Body of pancreas (tissue), 4 donors: ENCODE data around the gene MAGI1. TPM values are rescaled to one million over a fixed set of nuclear protein-coding genes. Genes with fewer than 3 reads are reported as not detected.

Source experiments
- ATAC-seq: fragments of 150-250 bp; one replicate; pipeline ENCODE4 v1.9.1; 2016
- DNase-seq, 4 donors: peaks; one replicate each; pipeline ENCODE4 v3.0.0-alpha.2; 2019
- H3K27ac ChIP-seq, 4 donors: fragments of 200-600 bp; sonication (generic); 1 replicate in 3 of 4; 2 replicates in 1 of 4; pipeline versions ENCODE4 v1.5.1 to v1.6.1; 2016 to 2019; ENCODE audit warnings: mild to moderate bottlenecking in 1 of 4, mixed read lengths in 1 of 4, moderate library complexity in 1 of 4
- H3K27me3 ChIP-seq, 2 donors: fragments of 200-600 bp; sonication (generic); one replicate each; pipeline ENCODE4 v1.6.0; 2016; ENCODE audit warnings: mild to moderate bottlenecking in 1 of 2
- H3K36me3 ChIP-seq, 2 donors: fragments of 200-600 bp; sonication (generic); replicated peaks in 1 of 2; 2 replicates each; pipeline ENCODE4 v1.5.1; 2016; ENCODE audit warnings: low read depth in 2 of 2; ENCODE audit not compliant: insufficient read depth in 1 of 2
- H3K4me1 ChIP-seq: fragments of 200-600 bp; sonication (generic); one replicate; pipeline ENCODE4 v1.6.0; 2016
- H3K4me3 ChIP-seq, 2 donors: fragments of 200-600 bp; sonication (generic); 1 replicate in 1 of 2; 2 replicates in 1 of 2; pipeline ENCODE4 v1.5.1; 2016 to 2019
- H3K9me3 ChIP-seq, 3 donors: fragments of 200-600 bp; sonication (generic); 1 replicate in 2 of 3; 2 replicates in 1 of 3; pipeline ENCODE4 v1.5.1; 2016
- POLR2A ChIP-seq, 3 donors: fragments of 450-650 bp; IDR thresholded peaks; one replicate each; pipeline ENCODE4 v1.6.1; 2016; ENCODE audit warnings: antibody characterized with exemption in 3 of 3, mild to moderate bottlenecking in 2 of 3
- WGBS, 2 donors: methylation state at CpG; one replicate each; pipeline ENCODE4 v1.1.5; 2017; 5-methylcytosine and 5-hydroxymethylcytosine counted together
- intact Hi-C: fragments of 100-400 bp; cut with DNase I; formaldehyde crosslinking; loops from one replicate; pipeline ENCODE4 v1.15.1; 2023
- total RNA-seq, 2 donors: library from RNA; depleted of rRNA; stranded (reverse); fragments of >200 nt; gene quantifications; one replicate each; pipeline ENCODE4 v1.1.0, GENCODE V29; 2016
- TF ChIP-seq, protein P1 (sequence below), 7 experiments: fragments of 450-650 bp in 4 of 7; fragments of 200-600 bp in 3 of 7; sonication (generic) in 3 of 7; IDR thresholded peaks; one replicate each; pipeline ENCODE4 v1.5.1; 2016 to 2019; ENCODE audit warnings: antibody characterized with exemption in 7 of 7

Gene MAGI1
- total RNA-seq, 2 donors from 2014 or later, result 44.2 to 63.6 TPM

DNA sequence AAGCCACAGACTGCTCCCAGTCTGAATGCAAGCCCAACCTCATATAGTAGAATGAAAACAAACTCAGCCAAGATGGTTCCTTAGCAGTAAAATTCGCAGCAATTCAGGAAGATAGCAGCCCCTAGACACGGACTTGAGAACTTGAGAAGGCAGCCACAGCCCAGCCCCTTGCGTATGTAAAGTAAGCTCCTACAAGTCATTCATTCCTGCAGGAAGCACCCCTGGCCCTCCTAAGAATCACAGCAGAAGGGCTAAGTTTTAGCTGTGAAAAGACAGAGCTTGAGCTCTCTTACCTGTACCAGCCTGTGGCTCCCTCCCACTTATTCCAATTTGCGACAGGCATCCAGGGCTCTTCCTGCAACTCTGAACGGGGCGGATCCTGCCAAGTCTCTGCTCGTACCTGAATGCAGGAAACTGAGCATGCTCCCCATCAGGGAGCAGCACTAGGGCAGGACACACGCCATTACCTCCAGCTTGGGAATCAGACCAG, 136.4 kb downstream of the MAGI1 start:
- no peak for TF ChIP-seq POLR2A (IDR thresholded peaks at IDR 0.05)
- TF ChIP-seq, protein P1, sequence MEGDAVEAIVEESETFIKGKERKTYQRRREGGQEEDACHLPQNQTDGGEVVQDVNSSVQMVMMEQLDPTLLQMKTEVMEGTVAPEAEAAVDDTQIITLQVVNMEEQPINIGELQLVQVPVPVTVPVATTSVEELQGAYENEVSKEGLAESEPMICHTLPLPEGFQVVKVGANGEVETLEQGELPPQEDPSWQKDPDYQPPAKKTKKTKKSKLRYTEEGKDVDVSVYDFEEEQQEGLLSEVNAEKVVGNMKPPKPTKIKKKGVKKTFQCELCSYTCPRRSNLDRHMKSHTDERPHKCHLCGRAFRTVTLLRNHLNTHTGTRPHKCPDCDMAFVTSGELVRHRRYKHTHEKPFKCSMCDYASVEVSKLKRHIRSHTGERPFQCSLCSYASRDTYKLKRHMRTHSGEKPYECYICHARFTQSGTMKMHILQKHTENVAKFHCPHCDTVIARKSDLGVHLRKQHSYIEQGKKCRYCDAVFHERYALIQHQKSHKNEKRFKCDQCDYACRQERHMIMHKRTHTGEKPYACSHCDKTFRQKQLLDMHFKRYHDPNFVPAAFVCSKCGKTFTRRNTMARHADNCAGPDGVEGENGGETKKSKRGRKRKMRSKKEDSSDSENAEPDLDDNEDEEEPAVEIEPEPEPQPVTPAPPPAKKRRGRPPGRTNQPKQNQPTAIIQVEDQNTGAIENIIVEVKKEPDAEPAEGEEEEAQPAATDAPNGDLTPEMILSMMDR (IDR thresholded peaks at IDR 0.05), result no peak
- no peaks in the 10 kb centered on the region for H3K9me3 ChIP-seq
- peak in 2 of 4 donors; percentile 13 to 22 for DNase-seq
- H3K36me3 ChIP-seq, result no peaks in the 10 kb centered on the region
- no peak overlapping the region for H3K4me3 ChIP-seq
- WGBS, 2 donors, result 63 to 66% methylated on average over 7 to 8 of the region's 8 CpGs
- H3K27ac ChIP-seq, result no peak overlapping the region
- ATAC-seq, result no peak
- no peaks in the 10 kb centered on the region for H3K27me3 ChIP-seq
- intact Hi-C loops, result no loop called here
- H3K4me1 ChIP-seq, result peaks cover 14% of the 10 kb centered on the region

DNA sequence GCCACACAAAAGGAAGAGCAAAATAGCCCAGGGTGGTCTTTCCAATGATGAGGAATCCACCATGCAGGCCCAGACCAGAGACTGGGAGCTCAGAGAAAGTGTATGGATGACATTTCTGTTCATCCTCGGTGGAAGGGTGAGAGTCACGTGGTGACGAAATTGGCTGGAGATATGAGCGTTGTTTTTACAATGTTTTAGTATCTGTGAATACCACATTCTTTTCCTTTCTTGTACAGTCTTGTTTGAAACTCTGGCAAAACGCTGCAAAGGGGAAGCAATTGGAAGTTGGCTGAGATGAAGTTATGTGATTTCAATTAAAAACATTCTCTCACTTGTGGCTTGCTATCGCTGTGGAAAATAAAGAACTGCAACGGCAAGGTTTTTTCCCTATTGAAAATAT, 137.5 kb downstream of the MAGI1 start:
- Histone ChIP-seq H3K4me3 (no peak overlapping the region), H3K4me1 (peaks cover 17% of the 10 kb centered on the region), H3K27ac (no peak overlapping the region), H3K27me3 (no peaks in the 10 kb centered on the region), H3K36me3 (no peaks in the 10 kb centered on the region), H3K9me3 (no peaks in the 10 kb centered on the region)
- ATAC-seq (no peak), DNase-seq (no peak)
- TF ChIP-seq POLR2A (IDR thresholded peaks at IDR 0.05), result no peak
- TF ChIP-seq, protein P1 (IDR thresholded peaks at IDR 0.05), result no peak
- 60 to 79% methylated on average over 7 of the region's 7 CpGs for WGBS, 2 donors
- intact Hi-C loops, result no loop called here

DNA sequence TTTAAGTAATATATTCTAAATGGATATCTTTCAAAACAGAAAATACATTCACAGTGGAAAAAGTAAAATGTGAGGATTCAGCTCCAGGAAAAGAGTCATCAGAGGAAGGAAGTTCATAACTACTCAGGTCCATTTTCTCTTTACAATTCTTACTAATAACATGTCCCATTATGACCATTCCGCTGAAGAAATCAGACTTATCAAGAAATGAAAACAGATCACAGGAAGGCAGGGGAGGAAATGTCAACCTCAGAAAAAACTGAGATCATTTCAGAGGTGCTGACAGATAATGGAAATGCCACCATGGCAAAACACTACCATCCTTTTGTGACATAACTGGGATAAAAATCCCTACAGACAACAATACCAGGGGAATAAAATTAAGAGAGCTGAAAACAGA, 139.5 kb downstream of the MAGI1 start:
- Histone ChIP-seq H3K27ac (no peak overlapping the region), H3K4me1 (peaks cover 26% of the 10 kb centered on the region), H3K4me3 (no peak overlapping the region), H3K27me3 (no peaks in the 10 kb centered on the region), H3K9me3 (no peaks in the 10 kb centered on the region), H3K36me3 (no peaks in the 10 kb centered on the region)
- 76 to 97% methylated on average over 1 of the region's 1 CpG for WGBS, 2 donors
- DNase-seq (no peak), ATAC-seq (no peak)
- intact Hi-C loops, result no loop called here
- TF ChIP-seq, protein P1 (IDR thresholded peaks at IDR 0.05), result no peak
- TF ChIP-seq POLR2A (IDR thresholded peaks at IDR 0.05), result no peak

DNA sequence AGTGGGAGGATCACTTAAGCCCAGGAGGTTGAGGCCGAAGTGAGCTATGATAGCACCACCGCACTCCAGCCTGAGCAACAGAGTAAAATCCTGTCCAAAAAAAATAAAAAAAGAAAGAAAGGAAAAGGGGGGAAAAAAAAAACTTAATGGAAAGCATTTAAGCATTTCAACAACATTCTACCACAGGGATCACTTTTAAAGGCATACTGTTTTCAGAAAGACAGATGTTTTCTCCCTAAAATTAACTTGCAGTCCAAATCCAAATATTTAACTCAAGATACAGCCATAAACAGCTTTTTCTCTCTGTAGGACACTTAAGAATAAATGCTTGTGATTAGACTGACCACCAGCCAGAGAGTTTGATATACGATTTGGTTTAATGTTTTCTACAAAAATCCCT, 141.0 kb downstream of the MAGI1 start:
- Histone ChIP-seq H3K27ac (no peak overlapping the region), H3K9me3 (no peaks in the 10 kb centered on the region), H3K27me3 (no peaks in the 10 kb centered on the region), H3K4me1 (peaks cover 31% of the 10 kb centered on the region), H3K4me3 (no peak overlapping the region), H3K36me3 (no peaks in the 10 kb centered on the region)
- intact Hi-C loops, result no loop called here
- TF ChIP-seq, protein P1 (IDR thresholded peaks at IDR 0.05), result no peak
- no peak for TF ChIP-seq POLR2A (IDR thresholded peaks at IDR 0.05)
- DNase-seq (no peak), ATAC-seq (no peak)
- 87 to 92% methylated on average over 3 of the region's 3 CpGs for WGBS, 2 donors

DNA sequence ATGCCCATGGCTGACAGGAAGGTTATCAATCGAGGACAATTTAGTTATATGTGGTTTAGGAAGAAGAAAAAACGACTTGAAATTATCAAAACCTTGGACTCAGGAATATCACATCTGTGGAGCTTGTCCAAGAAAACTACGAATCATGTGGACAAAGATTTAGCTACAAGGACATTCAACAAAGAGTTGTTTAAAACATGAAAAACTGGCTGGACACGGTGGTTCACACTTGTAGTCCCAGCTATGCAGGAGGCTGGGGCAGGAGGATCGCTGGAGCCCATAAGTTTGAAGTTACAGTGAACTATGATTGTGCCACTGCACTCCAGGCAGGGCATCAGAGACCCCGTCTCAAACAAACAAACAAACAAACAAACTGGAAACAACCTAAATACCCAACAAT, 142.4 kb downstream of the MAGI1 start:
- Histone ChIP-seq H3K4me3 (no peak overlapping the region), H3K36me3 (no peaks in the 10 kb centered on the region), H3K9me3 (no peaks in the 10 kb centered on the region), H3K27ac (peak overlapping the region in 1 of 4 donors; percentile 27), H3K27me3 (no peaks in the 10 kb centered on the region), H3K4me1 (peaks cover 27% of the 10 kb centered on the region)
- 30 to 35% methylated on average over 6 of the region's 6 CpGs for WGBS, 2 donors
- intact Hi-C loops, result no loop called here
- no peak for ATAC-seq
- no peak for DNase-seq
- TF ChIP-seq, protein P1 (IDR thresholded peaks at IDR 0.05), result no peak
- TF ChIP-seq POLR2A (IDR thresholded peaks at IDR 0.05), result no peak
